B cell (primary cell): Measurements from ENCODE around the gene GSG1L. TPM values are rescaled to one million over a fixed set of nuclear protein-coding genes. Genes with fewer than 3 reads are reported as not detected.

Experiments used
- ATAC-seq: fragments of 200-7000 bp; cut with Tn5 transposase; one replicate; pipeline ENCODE4 v1.10.0; 2021; ENCODE audit warnings: low read depth, mild to moderate bottlenecking, moderate number of reproducible peaks, moderate library complexity
- CTCF ChIA-PET: fragments of 350-600 bp; sonication (Branson Sonifier 250); formaldehyde crosslinking; loops from one replicate; lab custom pipeline; 2021; ENCODE audit warnings: antibody characterized with exemption, inconsistent platforms; lab: Charles Lee
- POLR2A ChIA-PET: fragments of 350-600 bp; sonication (Branson Sonifier 250); formaldehyde crosslinking; loops from one replicate; lab custom pipeline; 2021; ENCODE audit warnings: antibody characterized with exemption; lab: Charles Lee
- DNase-seq: peaks from one replicate; pipeline ENCODE4 v3.0.0; 2013
- H2AFZ ChIP-seq: 2 replicates; pipeline ENCODE4 v1.6.1; 2012; ENCODE audit warnings: mild to moderate bottlenecking, low read depth, low read length; ENCODE audit not compliant: insufficient read depth, poor library complexity, severe bottlenecking
- H3K27ac ChIP-seq, 2 donors: 1 replicate in 1 of 2; 2 replicates in 1 of 2; pipeline ENCODE4 v1.5.1; 2012 to 2013; ENCODE audit warnings: low read length in 2 of 2, mild to moderate bottlenecking in 2 of 2, moderate library complexity in 1 of 2
- H3K27me3 ChIP-seq, 4 experiments: fragments of 200-600 bp in 1 of 4; sonication (generic) in 1 of 4; replicated peaks in 1 of 4; 1 replicate in 2 of 4; 2 replicates in 2 of 4; pipeline versions ENCODE4 v1.6.1 to v1.7.0; 2013 to 2016; ENCODE audit warnings: low read length in 3 of 4, mild to moderate bottlenecking in 2 of 4, mixed read lengths in 1 of 4, moderate library complexity in 1 of 4; ENCODE audit not compliant: insufficient read depth in 4 of 4, control insufficient read depth in 3 of 4; ENCODE audit errors: control extremely low read depth in 1 of 4
- H3K36me3 ChIP-seq, 2 experiments: replicated peaks in 1 of 2; 1 replicate in 1 of 2; 2 replicates in 1 of 2; pipeline versions ENCODE4 v1.6.1 to v1.7.1; 2013; ENCODE audit warnings: low read length in 1 of 2; ENCODE audit not compliant: insufficient read depth in 2 of 2, control insufficient read depth in 1 of 2; ENCODE audit errors: control extremely low read depth in 1 of 2, extremely low read depth in 1 of 2
- H3K4me1 ChIP-seq, 2 donors: fragments of 200-600 bp in 1 of 2; sonication (generic) in 1 of 2; 1 replicate in 1 of 2; 2 replicates in 1 of 2; pipeline versions ENCODE4 v1.5.1 to v1.6.1; 2013 to 2017; ENCODE audit warnings: low read length in 2 of 2; ENCODE audit not compliant: control insufficient read depth in 2 of 2, insufficient read depth in 2 of 2
- H3K4me2 ChIP-seq: replicated peaks from 2 replicates; pipeline ENCODE3; 2012; ENCODE audit warnings: mild to moderate bottlenecking, low read depth, low read length; ENCODE audit not compliant: poor library complexity, severe bottlenecking
- H3K4me3 ChIP-seq, 5 experiments: fragments of 200-600 bp in 1 of 5; sonication (generic) in 1 of 5; 1 replicate in 3 of 5; 2 replicates in 2 of 5; pipeline versions ENCODE4 v1.5.1 to v1.7.0; 2011 to 2016; ENCODE audit warnings: low read length in 4 of 5, mild to moderate bottlenecking in 4 of 5, low read depth in 2 of 5, control low read depth in 1 of 5, moderate library complexity in 1 of 5; ENCODE audit not compliant: insufficient read depth in 1 of 5; ENCODE audit errors: control extremely low read depth in 1 of 5, extremely low read depth in 1 of 5
- H3K79me2 ChIP-seq: fragments of 200-600 bp; sonication (generic); one replicate; pipeline ENCODE4 v1.6.0; 2016; ENCODE audit warnings: low read length; ENCODE audit not compliant: control insufficient read depth, insufficient read depth
- H3K9ac ChIP-seq: fragments of 200-600 bp; sonication (generic); 2 replicates; pipeline ENCODE4 v1.6.1; 2017; ENCODE audit warnings: mild to moderate bottlenecking, low read length, moderate library complexity
- H3K9me3 ChIP-seq, 3 donors: one replicate each; pipeline versions ENCODE4 v1.6.1 to v1.7.1; 2013; ENCODE audit warnings: low read length in 2 of 3; ENCODE audit not compliant: control insufficient read depth in 2 of 3, insufficient read depth in 1 of 3; ENCODE audit errors: control extremely low read depth in 1 of 3
- H4K20me1 ChIP-seq: 2 replicates; pipeline ENCODE4 v1.6.0; 2012; ENCODE audit warnings: mild to moderate bottlenecking, low read length; ENCODE audit not compliant: insufficient read depth, control insufficient read depth, poor library complexity, severe bottlenecking
- H3K27ac Mint-ChIP-seq: one replicate; pipeline ENCODE4 v1.8.0; 2021; ENCODE audit warnings: mixed read lengths
- H3K27me3 Mint-ChIP-seq: one replicate; pipeline ENCODE4 v1.8.0; 2021; ENCODE audit warnings: mixed read lengths
- H3K4me1 Mint-ChIP-seq: one replicate; pipeline ENCODE4 v1.8.0; 2021; ENCODE audit warnings: mixed read lengths
- H3K4me3 Mint-ChIP-seq: one replicate; pipeline ENCODE4 v1.8.0; 2021; ENCODE audit warnings: mixed read lengths
- H3K9me3 Mint-ChIP-seq: one replicate; pipeline ENCODE4 v1.8.0; 2022; ENCODE audit warnings: mixed read lengths; ENCODE audit not compliant: insufficient read depth
- EZH2 ChIP-seq: IDR thresholded peaks from 2 replicates; pipeline ENCODE4 v1.6.1; 2012; ENCODE audit warnings: borderline replicate concordance, low read depth, mild to moderate bottlenecking, moderate library complexity, low read length; ENCODE audit not compliant: insufficient read depth, poor library complexity, severe bottlenecking
- WGBS: methylation state at CpG from one replicate; pipeline ENCODE4 v1.1.5; 2013; ENCODE audit warnings: missing lambda C conversion rate; ENCODE audit not compliant: insufficient coverage; 5-methylcytosine and 5-hydroxymethylcytosine counted together
- intact Hi-C: fragments of 100-400 bp; cut with micrococcal nuclease; formaldehyde crosslinking; loops from one replicate; pipeline ENCODE4 v1.10.0; 2022
- polyA plus RNA-seq: library from polyadenylated mRNA; depleted of rRNA; stranded (reverse); fragments of >200 nt; gene quantifications from 2 replicates; pipeline ENCODE4 v1.2.3, GENCODE V29; 2012
- total RNA-seq, 2 donors: library from RNA; stranded (reverse); fragments of 120-200 nt in 1 of 2; gene quantifications; 1 replicate in 1 of 2; 2 replicates in 1 of 2; pipeline versions ENCODE4 v1.2.3 to v1.2.4, GENCODE V29; 2013 to 2022
- TF ChIP-seq, protein P1 (sequence below): fragments of 200-600 bp; IDR thresholded peaks from one replicate; pipeline ENCODE4 v1.8.0; 2022; ENCODE audit warnings: antibody characterized with exemption, mild to moderate bottlenecking

The GSG1L gene
- total and polyA plus RNA-seq, 2 donors (not counting 1 experiment from before 2014, with no cell fraction given): 0.01 TPM; not detected in 1

- H3K36me3 ChIP-seq: peaks cover 10 to 97% of the 10 kb centered on the region in 2 experiments
- ChIA-PET POLR2A (no interaction called here), CTCF (no interaction called here)
- no peak overlapping the region for H2AFZ ChIP-seq
- WGBS: no CpG with 5 or more reads among the region's 2 CpGs
- H3K27me3 Mint-ChIP-seq: no peaks in the 10 kb centered on the region
- no peaks in the 10 kb centered on the region for H3K27me3 ChIP-seq
- DNase-seq: no peak
- H3K79me2 ChIP-seq: peaks cover 30% of the 10 kb centered on the region
- no peaks in the 10 kb centered on the region for H3K4me1 ChIP-seq
- H4K20me1 ChIP-seq: peaks cover 43% of the 10 kb centered on the region
- ATAC-seq: no peak
- H3K9ac ChIP-seq: no peak overlapping the region
- H3K4me3 Mint-ChIP-seq: no peak overlapping the region
- TF ChIP-seq EZH2: no peak
- TF ChIP-seq, protein P1, sequence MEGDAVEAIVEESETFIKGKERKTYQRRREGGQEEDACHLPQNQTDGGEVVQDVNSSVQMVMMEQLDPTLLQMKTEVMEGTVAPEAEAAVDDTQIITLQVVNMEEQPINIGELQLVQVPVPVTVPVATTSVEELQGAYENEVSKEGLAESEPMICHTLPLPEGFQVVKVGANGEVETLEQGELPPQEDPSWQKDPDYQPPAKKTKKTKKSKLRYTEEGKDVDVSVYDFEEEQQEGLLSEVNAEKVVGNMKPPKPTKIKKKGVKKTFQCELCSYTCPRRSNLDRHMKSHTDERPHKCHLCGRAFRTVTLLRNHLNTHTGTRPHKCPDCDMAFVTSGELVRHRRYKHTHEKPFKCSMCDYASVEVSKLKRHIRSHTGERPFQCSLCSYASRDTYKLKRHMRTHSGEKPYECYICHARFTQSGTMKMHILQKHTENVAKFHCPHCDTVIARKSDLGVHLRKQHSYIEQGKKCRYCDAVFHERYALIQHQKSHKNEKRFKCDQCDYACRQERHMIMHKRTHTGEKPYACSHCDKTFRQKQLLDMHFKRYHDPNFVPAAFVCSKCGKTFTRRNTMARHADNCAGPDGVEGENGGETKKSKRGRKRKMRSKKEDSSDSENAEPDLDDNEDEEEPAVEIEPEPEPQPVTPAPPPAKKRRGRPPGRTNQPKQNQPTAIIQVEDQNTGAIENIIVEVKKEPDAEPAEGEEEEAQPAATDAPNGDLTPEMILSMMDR: no peak
- no peak overlapping the region for H3K27ac ChIP-seq
- no peaks in the 10 kb centered on the region for H3K9me3 Mint-ChIP-seq
- no peaks in the 10 kb centered on the region for H3K9me3 ChIP-seq
- H3K4me1 Mint-ChIP-seq: no peaks in the 10 kb centered on the region
- no peak overlapping the region for H3K27ac Mint-ChIP-seq
- H3K4me3 ChIP-seq: no peak overlapping the region
- intact Hi-C loops: no loop called here
- H3K4me2 ChIP-seq: no peak overlapping the region
These were observed 47.5 kb upstream of the GSG1L start for GRCh38 chr16:28110977-28111376.

DNA sequence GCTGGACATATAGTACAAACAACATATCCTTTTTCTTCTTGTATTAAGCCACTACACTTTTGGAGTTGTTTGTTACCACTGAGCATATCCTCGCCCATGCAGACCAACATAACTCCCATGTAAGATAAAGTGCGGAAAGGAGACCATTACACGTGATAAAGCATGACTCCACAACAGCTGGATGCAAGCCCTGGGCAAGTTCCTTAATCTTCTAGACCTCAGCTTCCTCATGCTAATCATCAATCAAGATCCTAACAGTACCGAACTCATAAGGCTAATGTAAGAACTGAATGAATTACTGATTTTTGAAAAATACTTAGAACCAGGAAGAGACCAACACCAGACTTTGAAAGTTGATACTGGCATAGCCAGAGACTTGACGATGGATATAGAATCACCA lies 47.0 kb upstream of the GSG1L start:
- no peak for DNase-seq
- WGBS: 100% methylated on average over 1 of the region's 5 CpGs
- POLR2A ChIA-PET: no interaction called here
- H3K27ac Mint-ChIP-seq: peak overlapping the region; percentile 42
- no peak overlapping the region for H3K4me3 Mint-ChIP-seq
- Histone ChIP-seq H3K4me1 (no peaks in the 10 kb centered on the region), H3K4me3 (no peak overlapping the region), H3K36me3 (peaks cover 13 to 97% of the 10 kb centered on the region in 2 experiments), H3K27ac (no peak overlapping the region), H3K4me2 (no peak overlapping the region), H2AFZ (no peak overlapping the region), H3K9me3 (no peaks in the 10 kb centered on the region), H3K79me2 (peaks cover 30% of the 10 kb centered on the region), H3K27me3 (no peaks in the 10 kb centered on the region), H3K9ac (no peak overlapping the region), H4K20me1 (peaks cover 48% of the 10 kb centered on the region)
- TF ChIP-seq EZH2: no peak
- TF ChIP-seq, protein P1: no peak
- CTCF ChIA-PET: no interaction called here
- H3K27me3 Mint-ChIP-seq: no peaks in the 10 kb centered on the region
- no peaks in the 10 kb centered on the region for H3K4me1 Mint-ChIP-seq
- no peak for ATAC-seq
- intact Hi-C loops: no loop called here
- H3K9me3 Mint-ChIP-seq: no peaks in the 10 kb centered on the region
